ENCODE measurements around the gene ATIC.
"Not testable (repeated sequence)": the region's sequence is repeated elsewhere in the genome, so short reads cannot be mapped to it uniquely, and the experiment has no call there.

Gene ATIC

GRCh38 chr2:215357660-215358059 lies 45.8 kb downstream of the ATIC start:
- in situ Hi-C loops (cut with MboI; ENCODE audit: low pct_unique_long_range_greater_than_20kb, low sequenced_read_pairs, unreplicated experiment) = no loop called here
- no peak for TF ChIP-seq CTCF (IDR thresholded peaks at IDR 0.05; ENCODE audit: extremely low read depth, insufficient read depth, missing control alignments)
- DNase-seq (ENCODE audit: low spot score) = no peak

GRCh38 chr2:215358312-215358845 lies 46.5 kb downstream of the ATIC start:
- no peak for DNase-seq (ENCODE audit: low spot score)
- in situ Hi-C loops (cut with MboI; ENCODE audit: low pct_unique_long_range_greater_than_20kb, low sequenced_read_pairs, unreplicated experiment) = no loop called here
- no peak for TF ChIP-seq CTCF (IDR thresholded peaks at IDR 0.05; ENCODE audit: extremely low read depth, insufficient read depth, missing control alignments)

GRCh38 chr2:215358891-215359575 lies 47.2 kb downstream of the ATIC start:
- no peak for TF ChIP-seq CTCF (IDR thresholded peaks at IDR 0.05; ENCODE audit: extremely low read depth, insufficient read depth, missing control alignments)
- in situ Hi-C loops (cut with MboI; ENCODE audit: low pct_unique_long_range_greater_than_20kb, low sequenced_read_pairs, unreplicated experiment) = no loop called here
- DNase-seq (ENCODE audit: low spot score) = no peak

GRCh38 chr2:215359576-215359922 lies 47.7 kb downstream of the ATIC start:
- DNase-seq (ENCODE audit: low spot score) = no peak
- no peak for TF ChIP-seq CTCF (IDR thresholded peaks at IDR 0.05; ENCODE audit: extremely low read depth, insufficient read depth, missing control alignments)
- in situ Hi-C loops (cut with MboI; ENCODE audit: low pct_unique_long_range_greater_than_20kb, low sequenced_read_pairs, unreplicated experiment) = no loop called here

- DNase-seq (ENCODE audit: low spot score); in situ Hi-C loops (cut with MboI; ENCODE audit: low pct_unique_long_range_greater_than_20kb, low sequenced_read_pairs, unreplicated experiment): not testable (repeated sequence)
Observed at GRCh38 chr2:215360059-215360458, 48.2 kb downstream of the ATIC start.

- no peak for DNase-seq (ENCODE audit: low spot score)
- no peak for TF ChIP-seq CTCF (IDR thresholded peaks at IDR 0.05; ENCODE audit: extremely low read depth, insufficient read depth, missing control alignments)
- in situ Hi-C loops (cut with MboI; ENCODE audit: low pct_unique_long_range_greater_than_20kb, low sequenced_read_pairs, unreplicated experiment) = no loop called here
Observed at GRCh38 chr2:215360596-215360995, 48.7 kb downstream of the ATIC start.

GRCh38 chr2:215361211-215361875 lies 49.5 kb downstream of the ATIC start:
- in situ Hi-C loops (cut with MboI; ENCODE audit: low pct_unique_long_range_greater_than_20kb, low sequenced_read_pairs, unreplicated experiment) = no loop called here
- TF ChIP-seq CTCF (IDR thresholded peaks at IDR 0.05; ENCODE audit: extremely low read depth, insufficient read depth, missing control alignments) = no peak
- DNase-seq (ENCODE audit: low spot score) = no peak

All from GM13977 (cell line).